Measurements from ENCODE around the gene APOB.

The APOB gene

GRCh38 chr2:21017748-21018276 lies 26.1 kb downstream of the APOB start:
- no peak for DNase-seq (ENCODE audit: low read depth in 2 of 2)

- no peak for DNase-seq (ENCODE audit: low read depth in 2 of 2)
These were observed 28.6 kb downstream of the APOB start for GRCh38 chr2:21015281-21015645.

- DNase-seq (ENCODE audit: low read depth in 2 of 2) = no peak
These were observed 29.3 kb downstream of the APOB start for GRCh38 chr2:21014364-21015280.

- DNase-seq (ENCODE audit: low read depth in 2 of 2) = no peak
These were observed 30.6 kb downstream of the APOB start for GRCh38 chr2:21013043-21013816.

DNA sequence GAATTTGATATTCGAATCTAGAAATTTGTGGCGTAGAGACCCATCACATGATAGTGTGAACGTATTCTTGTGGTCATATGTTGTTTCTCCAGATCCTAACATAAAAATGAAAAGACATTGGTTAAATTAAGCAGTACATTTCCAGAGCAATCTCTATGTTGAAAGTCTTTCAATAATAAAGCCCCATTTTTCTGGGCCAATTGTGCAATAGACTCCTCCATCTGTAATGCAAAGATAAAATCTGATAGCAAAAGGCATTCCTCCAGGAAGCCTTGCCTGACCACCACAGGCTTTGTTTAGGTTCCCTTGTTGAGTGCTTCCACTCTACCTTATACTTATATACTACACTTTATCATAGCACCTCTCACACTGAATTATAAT lies 31.3 kb downstream of the APOB start:
- no peak for DNase-seq (ENCODE audit: low read depth in 2 of 2)

- DNase-seq (ENCODE audit: low read depth in 2 of 2) = no peak
These were observed 31.9 kb downstream of the APOB start for GRCh38 chr2:21011876-21012556.

GRCh38 chr2:21011453-21011852 lies 32.4 kb downstream of the APOB start:
- DNase-seq (ENCODE audit: low read depth in 2 of 2) = no peak

DNA sequence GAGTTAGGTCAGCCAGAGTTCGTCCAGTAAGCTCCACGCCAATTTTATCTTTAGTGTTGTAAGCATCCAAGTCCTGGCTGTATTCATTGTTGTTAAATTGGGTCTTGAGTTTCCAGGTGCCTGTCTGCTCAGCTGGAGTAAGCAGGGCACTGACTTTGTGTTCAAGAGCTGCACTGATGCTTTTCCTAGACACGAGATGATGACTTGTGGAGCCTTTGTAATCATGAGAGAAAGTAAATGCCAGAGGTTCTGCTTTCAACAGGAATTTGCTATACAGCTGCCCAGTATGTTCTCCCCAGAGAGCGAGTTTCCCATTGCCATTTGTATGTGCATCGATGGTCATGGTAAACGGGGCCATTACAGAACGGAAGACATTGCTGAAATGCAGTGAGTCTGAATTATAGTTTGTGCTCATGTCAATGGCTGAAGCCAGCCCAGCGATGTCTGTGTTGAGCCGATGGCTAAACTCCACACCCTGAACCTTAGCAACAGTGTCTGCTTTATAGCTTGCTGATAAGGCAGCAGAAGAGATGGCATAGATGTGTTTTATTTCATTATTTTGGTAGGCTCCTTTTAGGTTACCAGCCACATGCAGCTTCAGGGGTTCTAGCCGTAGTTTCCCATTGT lies 32.9 kb downstream of the APOB start:
- DNase-seq (ENCODE audit: low read depth in 2 of 2) = no peak

DNA sequence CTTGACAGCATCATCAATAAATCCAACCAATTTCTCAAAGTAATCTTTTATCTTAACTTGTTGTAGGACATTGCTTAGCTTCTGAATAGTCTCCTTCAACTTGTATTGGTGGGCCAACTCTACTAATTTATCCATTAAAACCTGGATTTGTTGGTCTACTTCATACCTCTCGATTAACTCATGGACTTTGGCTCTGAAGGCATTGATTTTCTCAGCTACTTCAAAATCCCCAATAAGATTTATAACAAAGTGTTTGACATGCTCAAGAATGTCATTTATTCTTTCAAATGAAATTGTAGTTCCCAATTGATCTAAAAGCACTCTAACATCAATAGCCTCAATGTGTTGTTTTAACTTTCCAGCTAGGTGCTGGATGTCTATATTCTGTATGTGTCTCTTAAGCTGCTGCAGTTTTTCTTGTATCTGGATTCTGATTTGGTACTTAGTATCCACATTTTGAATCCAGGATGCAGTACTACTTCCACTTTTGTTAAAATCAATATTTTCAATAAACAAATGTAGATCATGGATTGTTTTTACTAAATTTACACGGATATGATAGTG lies 34.1 kb downstream of the APOB start:
- DNase-seq (ENCODE audit: low read depth in 2 of 2) = no peak

DNA sequence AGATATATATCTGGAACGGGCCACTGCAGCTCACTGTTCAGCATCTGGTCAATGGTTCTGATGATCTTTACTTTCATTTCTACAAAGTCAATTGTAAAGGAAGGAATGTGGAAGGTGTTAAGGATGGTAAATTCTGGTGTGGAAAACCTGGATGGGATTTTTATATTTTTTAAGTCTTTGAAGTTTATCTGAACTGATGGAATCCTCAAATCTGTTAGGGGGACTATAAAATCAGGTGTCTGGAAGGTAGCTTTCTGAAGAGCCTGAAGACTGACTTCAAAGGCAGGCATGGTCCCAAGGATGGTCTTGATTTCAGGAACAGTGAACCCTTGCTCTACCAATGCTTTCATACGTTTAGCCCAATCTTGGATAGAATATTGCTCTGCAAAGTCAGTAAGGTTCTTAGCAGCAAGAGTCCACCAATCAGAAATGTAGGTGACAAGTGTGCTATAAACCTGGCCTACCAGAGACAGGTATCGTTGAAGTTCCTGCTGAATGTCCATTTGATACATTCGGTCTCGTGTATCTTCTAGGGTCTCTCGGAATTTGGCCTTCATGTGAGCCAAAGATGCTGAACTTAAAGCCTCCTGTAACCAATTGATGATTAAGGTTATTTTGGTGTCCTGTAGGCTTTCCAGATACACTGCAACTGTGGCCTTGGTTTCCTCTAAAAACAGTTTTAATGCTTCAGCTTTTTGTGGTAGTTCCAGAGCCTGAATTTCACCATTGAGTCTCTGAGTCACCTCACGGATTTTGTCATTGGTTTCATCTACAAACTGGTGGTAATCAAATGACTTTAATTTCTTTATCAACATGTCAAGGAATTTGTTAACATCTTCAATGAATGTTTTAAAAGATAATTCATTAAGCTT lies 34.8 kb downstream of the APOB start:
- no peak for DNase-seq (ENCODE audit: low read depth in 2 of 2)

DNA sequence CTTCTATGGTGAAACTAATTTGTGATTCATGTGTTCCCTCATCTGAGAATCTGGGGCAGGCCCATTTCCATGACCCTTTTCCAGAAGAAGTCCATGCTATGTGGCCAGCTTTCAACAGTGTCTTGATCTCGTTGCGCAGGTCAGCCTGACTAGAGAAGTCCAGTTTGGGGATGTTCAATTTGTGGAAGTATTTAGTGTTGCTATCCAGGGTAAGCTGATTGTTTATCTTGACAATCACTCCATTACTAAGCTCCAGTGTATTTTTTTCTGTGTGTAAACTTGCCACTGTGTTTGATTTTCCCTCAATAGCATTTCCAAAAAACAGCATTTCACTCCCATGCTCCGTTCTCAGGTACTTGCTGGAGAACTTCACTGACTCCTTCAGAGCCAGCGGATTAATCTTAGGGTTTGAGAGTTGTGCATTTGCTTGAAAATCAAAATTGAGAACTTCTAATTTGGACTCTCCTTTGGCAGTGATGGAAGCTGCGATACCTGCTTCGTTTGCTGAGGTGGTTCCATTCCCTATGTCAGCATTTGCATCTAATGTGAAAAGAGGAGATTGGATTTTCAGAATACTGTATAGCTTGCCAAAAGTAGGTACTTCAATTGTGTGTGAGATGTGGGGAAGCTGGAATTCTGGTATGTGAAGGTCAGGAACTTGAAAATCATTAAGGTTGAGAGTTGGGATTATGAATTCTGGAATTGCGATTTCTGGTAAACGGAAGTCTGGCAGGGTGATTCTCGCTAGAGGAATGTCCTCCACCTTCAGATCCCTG lies 35.7 kb downstream of the APOB start:
- DNase-seq (ENCODE audit: low read depth in 2 of 2) = no peak

- DNase-seq (ENCODE audit: low read depth in 2 of 2) = no peak
These were observed 36.5 kb downstream of the APOB start for GRCh38 chr2:21007129-21008013.

DNA sequence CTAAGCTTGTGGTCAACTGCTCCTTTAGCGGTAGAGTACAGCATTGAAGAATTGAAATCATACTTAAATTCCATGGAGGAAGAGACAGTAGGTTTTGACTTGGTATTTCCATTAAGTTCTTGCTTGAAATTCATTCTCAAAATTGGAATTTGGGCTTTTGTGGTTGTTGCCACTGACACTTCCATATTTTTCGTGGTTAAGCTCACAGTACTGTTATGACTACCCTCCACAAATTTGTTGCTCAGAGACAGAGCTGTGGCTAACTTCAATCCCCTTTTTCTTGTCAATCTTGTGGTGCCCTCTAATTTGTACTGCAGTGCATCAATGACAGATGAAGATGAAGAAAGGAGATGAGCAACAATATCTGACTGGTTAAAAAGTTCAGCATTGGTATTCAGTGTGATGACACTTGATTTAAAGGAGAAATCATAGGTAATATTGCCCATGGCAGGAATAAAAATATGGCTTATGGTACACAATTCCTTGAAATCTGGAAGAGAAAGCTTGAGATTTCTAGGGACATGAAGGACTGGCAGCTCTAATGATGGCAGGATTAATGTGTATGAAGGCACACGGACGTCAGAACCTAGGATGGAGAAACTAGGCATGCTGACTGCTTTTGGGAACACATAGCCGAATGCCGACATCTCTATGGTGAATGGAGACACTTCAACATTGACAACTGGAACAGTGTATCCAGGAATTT lies 37.3 kb downstream of the APOB start:
- DNase-seq (ENCODE audit: low read depth in 2 of 2) = no peak

DNA sequence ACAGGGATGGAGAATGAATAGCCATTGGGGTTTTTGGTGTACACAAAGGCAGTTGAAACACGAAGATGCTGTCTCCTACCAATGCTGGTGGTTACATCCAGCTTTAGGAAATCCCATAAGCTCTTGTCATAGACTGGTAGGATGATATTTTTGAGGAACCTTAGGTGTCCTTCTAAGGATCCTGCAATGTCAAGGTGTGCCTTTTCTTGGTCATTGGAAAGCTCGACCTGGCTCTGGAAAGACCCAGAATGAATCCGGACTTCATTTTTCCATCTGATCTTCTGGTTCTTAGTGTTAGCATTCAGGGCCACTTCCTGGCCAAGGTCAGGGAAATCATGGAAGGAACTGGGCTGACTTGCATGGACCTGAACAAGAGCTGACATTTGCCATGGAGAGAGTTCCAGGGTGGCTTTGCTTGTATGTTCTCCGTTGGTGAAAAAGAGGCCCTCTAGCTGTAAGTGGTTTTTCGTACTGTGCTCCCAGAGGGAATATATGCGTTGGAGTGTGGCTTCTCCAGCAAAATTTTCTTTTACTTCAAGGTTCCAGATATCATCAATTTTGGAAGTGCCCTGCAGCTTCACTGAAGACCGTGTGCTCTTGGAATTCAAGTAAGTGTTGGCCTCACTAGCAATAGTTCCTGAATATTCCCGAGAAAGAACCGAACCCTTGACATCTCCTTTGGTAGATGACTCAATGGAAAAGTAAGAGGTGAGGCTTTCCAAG lies 38.0 kb downstream of the APOB start:
- no peak for DNase-seq (ENCODE audit: low read depth in 2 of 2)

DNA sequence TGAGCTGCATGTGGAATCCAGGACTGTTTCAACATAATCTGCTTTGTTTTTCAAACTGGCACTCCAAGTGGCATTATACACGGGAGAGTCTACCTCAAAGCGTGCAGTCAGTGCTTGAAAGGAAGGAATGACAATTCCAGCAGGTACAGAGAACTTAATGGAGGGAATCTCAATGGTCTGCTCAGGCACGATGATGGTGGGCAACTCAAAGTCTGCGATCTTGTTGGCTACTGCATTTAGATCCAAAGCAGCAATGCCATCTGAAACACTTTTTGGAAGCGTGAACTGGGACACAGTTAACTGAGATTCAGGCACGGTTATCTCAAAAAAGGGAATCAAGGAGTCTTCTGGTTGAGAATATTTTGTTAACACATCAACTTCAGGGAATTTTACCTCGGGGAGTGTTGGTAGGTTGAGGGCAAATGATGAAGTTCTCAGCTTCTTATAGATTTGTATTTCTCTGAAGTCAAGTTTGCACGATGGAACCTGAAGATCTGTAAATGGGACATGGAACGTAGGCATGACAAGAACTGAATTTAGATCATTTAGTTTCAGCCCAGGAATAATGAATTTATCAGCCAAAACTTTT lies 38.7 kb downstream of the APOB start:
- DNase-seq (ENCODE audit: low read depth in 2 of 2) = no peak

GRCh38 chr2:21004181-21004572 lies 39.7 kb downstream of the APOB start:
- no peak for DNase-seq (ENCODE audit: low read depth in 2 of 2)

- no peak for DNase-seq (ENCODE audit: low read depth in 2 of 2)
These were observed 40.2 kb downstream of the APOB start for GRCh38 chr2:21003572-21004180.

Measured in stimulated activated CD4-positive, alpha-beta T cell treated with anti-CD3 and anti-CD28 coated beads, Interleukin-1b, Interleukin-23, amount 100 ng/mL, for 4 hours (primary cell).